ENCODE data around the gene STAMBP. TPM values are rescaled to one million over a fixed set of nuclear protein-coding genes. Genes with fewer than 3 reads are reported as not detected.

STAMBP gene
- total and polyA plus RNA-seq, 2 of the 13 experiments (the other 11 are each of a cell fraction or from before 2014, with no cell fraction given), result 49.6 to 53.2 TPM

- FAIRE-seq (no peak), DNase-seq (ENCODE audit: low spot score) (no peak), ATAC-seq (no peak)
- no peaks in the 10 kb centered on the region for H4K20me1 ChIP-seq (ENCODE audit: insufficient read depth, low read length)
- intact Hi-C loops (cut with micrococcal nuclease; ENCODE audit: unreplicated experiment), result no loop called here
- no peak overlapping the region for H3K27ac ChIP-seq (ENCODE audit: extremely low read length, insufficient read depth, low read length)
- no peak overlapping the region for H3K9ac ChIP-seq (ENCODE audit: insufficient read depth, low read depth, low read length)
- no peak overlapping the region for H2AFZ ChIP-seq (ENCODE audit: low read length)
- WGBS (ENCODE audit: low lambda C conversion rate), result 93% methylated on average over 11 of the region's 11 CpGs
- H3K4me1 ChIP-seq (ENCODE audit: insufficient read depth, low read length), result peaks cover 39% of the 10 kb centered on the region
- ChIA-PET POLR2A (no interaction called here), CTCF (ENCODE audit: low intra/inter-chr PET ratio, low total read pairs) (no interaction called here)
- peaks cover 21% of the 10 kb centered on the region for H3K79me2 ChIP-seq (ENCODE audit: insufficient read depth, low read length)
- H3K36me3 ChIP-seq (replicated peaks in 1 of 2; ENCODE audit: control insufficient read depth in 1 of 2, insufficient read depth in 2 of 2, low read length in 2 of 2), result peaks cover 3 to 33% of the 10 kb centered on the region in 2 experiments
- no TSS peak for BruUV-seq (replicated peaks)
- no peak overlapping the region for H3K4me2 ChIP-seq (ENCODE audit: low read depth, low read length)
- no peak for TF ChIP-seq KAT8 (CRISPR knock-in tag; IDR thresholded peaks at IDR 0.05)
- peak; percentile 18 to 30; a peak in 2 of 4 replicates for TF ChIP-seq MAFK (conservative IDR thresholded peaks at IDR 0.05 in 1 of 2, IDR thresholded peaks at IDR 0.05 in 1 of 2; ENCODE audit: low read length in 2 of 2)
- no peak overlapping the region for H3K4me3 ChIP-seq (replicated peaks in 1 of 3; ENCODE audit: insufficient read depth in 1 of 3, low read depth in 2 of 3, low read length in 3 of 3)
- H3K27me3 ChIP-seq (ENCODE audit: control insufficient read depth in 1 of 2, insufficient read depth in 2 of 2, low read length in 2 of 2), result no peaks in the 10 kb centered on the region; a peak in 1 of 5 replicates
- in situ Hi-C loops (cut with HindIII; ENCODE audit: extremely low pct_ligation_motif_present, low pct_unique_long_range_greater_than_20kb), result loop anchor here (25.0 kb wide), 1 partner anchor 306 kb away; the partner anchor contains the start of gene BOLA3
- no peaks in the 10 kb centered on the region for H3K9me3 ChIP-seq (ENCODE audit: low read length)
Observed at GRCh38 chr2:73830871-73831401, 2.2 kb downstream of the STAMBP start.

GRCh38 chr2:73832930-73833329 lies 4.2 kb downstream of the STAMBP start:
- intact Hi-C loops (cut with micrococcal nuclease; ENCODE audit: unreplicated experiment), result no loop called here
- Histone ChIP-seq H3K4me1 (ENCODE audit: insufficient read depth, low read length) (peaks cover 31% of the 10 kb centered on the region), H3K36me3 (replicated peaks in 1 of 2; ENCODE audit: control insufficient read depth in 1 of 2, insufficient read depth in 2 of 2, low read length in 2 of 2) (peaks cover 3 to 38% of the 10 kb centered on the region in 2 experiments), H3K9ac (ENCODE audit: insufficient read depth, low read depth, low read length) (no peak overlapping the region), H3K79me2 (ENCODE audit: insufficient read depth, low read length) (peaks cover 21% of the 10 kb centered on the region), H3K9me3 (ENCODE audit: low read length) (no peaks in the 10 kb centered on the region), H4K20me1 (ENCODE audit: insufficient read depth, low read length) (no peaks in the 10 kb centered on the region), H2AFZ (ENCODE audit: low read length) (no peak overlapping the region), H3K27ac (ENCODE audit: extremely low read length, insufficient read depth, low read length) (no peak overlapping the region), H3K4me3 (replicated peaks in 1 of 3; ENCODE audit: insufficient read depth in 1 of 3, low read depth in 2 of 3, low read length in 3 of 3) (no peak overlapping the region), H3K4me2 (ENCODE audit: low read depth, low read length) (no peak overlapping the region), H3K27me3 (ENCODE audit: control insufficient read depth in 1 of 2, insufficient read depth in 2 of 2, low read length in 2 of 2) (no peaks in the 10 kb centered on the region; a peak in 1 of 5 replicates)
- DNase-seq (ENCODE audit: low spot score), result no peak
- ChIA-PET POLR2A (interaction anchor here (1.5 kb wide), 1 partner anchor 9 kb away, joined by 9 read pairs; no protein-coding TSS in a partner anchor), CTCF (ENCODE audit: low intra/inter-chr PET ratio, low total read pairs) (no interaction called here)
- BruUV-seq (replicated peaks), result no TSS peak
- ATAC-seq, result no peak
- FAIRE-seq, result no peak
- in situ Hi-C loops (cut with HindIII; ENCODE audit: extremely low pct_ligation_motif_present, low pct_unique_long_range_greater_than_20kb), result loop anchor here (25.0 kb wide), 1 partner anchor 304 kb away; the partner anchor contains the start of gene BOLA3
- TF ChIP-seq SRF (IDR thresholded peaks at IDR 0.05; ENCODE audit: low read depth, low read length) (peak; percentile 95), NCOA1 (CRISPR knock-in tag; IDR thresholded peaks at IDR 0.05) (no peak)
